Measurements from ENCODE around the gene GPRIN2. TPM values are rescaled to one million over a fixed set of nuclear protein-coding genes. Genes with fewer than 3 reads are reported as not detected.
"Not testable (repeated sequence)": the region's sequence is repeated elsewhere in the genome, so short reads cannot be mapped to it uniquely, and the experiment has no call there.

GPRIN2 gene
- total and polyA plus RNA-seq, 4 experiments from 2014 or later = not detected

- intact Hi-C loops (cut with micrococcal nuclease); H3K9me3 Mint-ChIP-seq; H3K36me3 Mint-ChIP-seq; H3K9me3 ChIP-seq (ENCODE audit: control insufficient read depth in 1 of 2, low read length in 2 of 2); H3K27ac Mint-ChIP-seq; H3K36me3 ChIP-seq (ENCODE audit: insufficient read depth, low read length); H3K4me3 ChIP-seq (ENCODE audit: low read length in 2 of 2); H3K4me1 ChIP-seq (ENCODE audit: insufficient read depth, low read length); DNase-seq; H3K27me3 Mint-ChIP-seq; POLR2A ChIA-PET (ENCODE audit: partially characterized antibody); H3K4me3 Mint-ChIP-seq; H3K27ac ChIP-seq (ENCODE audit: low read depth, low read length); H3K27me3 ChIP-seq (ENCODE audit: insufficient read depth, low read length); CTCF ChIA-PET (ENCODE audit: partially characterized antibody); H3K4me1 Mint-ChIP-seq: not testable (repeated sequence)
Observed at GRCh38 chr10:46589589-46589988, 33.1 kb upstream of the GPRIN2 start.

GRCh38 chr10:46588221-46588620, 31.8 kb upstream of the GPRIN2 start:
- H3K36me3 Mint-ChIP-seq; POLR2A ChIA-PET (ENCODE audit: partially characterized antibody); H3K36me3 ChIP-seq (ENCODE audit: insufficient read depth, low read length); intact Hi-C loops (cut with micrococcal nuclease); H3K4me1 ChIP-seq (ENCODE audit: insufficient read depth, low read length); H3K27ac Mint-ChIP-seq; H3K4me1 Mint-ChIP-seq; CTCF ChIA-PET (ENCODE audit: partially characterized antibody); H3K4me3 Mint-ChIP-seq; H3K4me3 ChIP-seq (ENCODE audit: low read length in 2 of 2); H3K9me3 ChIP-seq (ENCODE audit: control insufficient read depth in 1 of 2, low read length in 2 of 2); H3K27me3 Mint-ChIP-seq; H3K9me3 Mint-ChIP-seq; H3K27me3 ChIP-seq (ENCODE audit: insufficient read depth, low read length); DNase-seq; H3K27ac ChIP-seq (ENCODE audit: low read depth, low read length): not testable (repeated sequence)

GRCh38 chr10:46587546-46587945, 31.1 kb upstream of the GPRIN2 start:
- H3K9me3 ChIP-seq (ENCODE audit: control insufficient read depth in 1 of 2, low read length in 2 of 2); H3K4me1 Mint-ChIP-seq; intact Hi-C loops (cut with micrococcal nuclease); POLR2A ChIA-PET (ENCODE audit: partially characterized antibody); H3K4me3 ChIP-seq (ENCODE audit: low read length in 2 of 2); DNase-seq; H3K36me3 Mint-ChIP-seq; H3K27me3 Mint-ChIP-seq; H3K27me3 ChIP-seq (ENCODE audit: insufficient read depth, low read length); H3K27ac Mint-ChIP-seq; CTCF ChIA-PET (ENCODE audit: partially characterized antibody); H3K4me1 ChIP-seq (ENCODE audit: insufficient read depth, low read length); H3K9me3 Mint-ChIP-seq; H3K27ac ChIP-seq (ENCODE audit: low read depth, low read length); H3K4me3 Mint-ChIP-seq; H3K36me3 ChIP-seq (ENCODE audit: insufficient read depth, low read length): not testable (repeated sequence)

GRCh38 chr10:46585246-46585645, 28.8 kb upstream of the GPRIN2 start:
- H3K9me3 ChIP-seq (ENCODE audit: control insufficient read depth in 1 of 2, low read length in 2 of 2); H3K4me3 ChIP-seq (ENCODE audit: low read length in 2 of 2); H3K27ac ChIP-seq (ENCODE audit: low read depth, low read length); H3K36me3 Mint-ChIP-seq; H3K27me3 Mint-ChIP-seq; H3K4me1 Mint-ChIP-seq; H3K4me3 Mint-ChIP-seq; H3K27ac Mint-ChIP-seq; CTCF ChIA-PET (ENCODE audit: partially characterized antibody); H3K36me3 ChIP-seq (ENCODE audit: insufficient read depth, low read length); H3K4me1 ChIP-seq (ENCODE audit: insufficient read depth, low read length); DNase-seq; intact Hi-C loops (cut with micrococcal nuclease); H3K9me3 Mint-ChIP-seq; H3K27me3 ChIP-seq (ENCODE audit: insufficient read depth, low read length); POLR2A ChIA-PET (ENCODE audit: partially characterized antibody): not testable (repeated sequence)

GRCh38 chr10:46584196-46584595, 27.7 kb upstream of the GPRIN2 start:
- POLR2A ChIA-PET (ENCODE audit: partially characterized antibody); H3K4me3 ChIP-seq (ENCODE audit: low read length in 2 of 2); H3K9me3 ChIP-seq (ENCODE audit: control insufficient read depth in 1 of 2, low read length in 2 of 2); H3K36me3 Mint-ChIP-seq; H3K4me3 Mint-ChIP-seq; H3K36me3 ChIP-seq (ENCODE audit: insufficient read depth, low read length); H3K27ac ChIP-seq (ENCODE audit: low read depth, low read length); CTCF ChIA-PET (ENCODE audit: partially characterized antibody); H3K27me3 ChIP-seq (ENCODE audit: insufficient read depth, low read length); H3K27me3 Mint-ChIP-seq; H3K9me3 Mint-ChIP-seq; H3K4me1 Mint-ChIP-seq; H3K27ac Mint-ChIP-seq; intact Hi-C loops (cut with micrococcal nuclease); DNase-seq; H3K4me1 ChIP-seq (ENCODE audit: insufficient read depth, low read length): not testable (repeated sequence)

GRCh38 chr10:46582568-46582967, 26.1 kb upstream of the GPRIN2 start:
- H3K4me3 ChIP-seq (ENCODE audit: low read length in 2 of 2); DNase-seq; H3K27ac ChIP-seq (ENCODE audit: low read depth, low read length); H3K27me3 ChIP-seq (ENCODE audit: insufficient read depth, low read length); H3K36me3 ChIP-seq (ENCODE audit: insufficient read depth, low read length); H3K4me3 Mint-ChIP-seq; H3K36me3 Mint-ChIP-seq; H3K9me3 ChIP-seq (ENCODE audit: control insufficient read depth in 1 of 2, low read length in 2 of 2); intact Hi-C loops (cut with micrococcal nuclease); H3K9me3 Mint-ChIP-seq; H3K27me3 Mint-ChIP-seq; CTCF ChIA-PET (ENCODE audit: partially characterized antibody); H3K4me1 ChIP-seq (ENCODE audit: insufficient read depth, low read length); POLR2A ChIA-PET (ENCODE audit: partially characterized antibody); H3K27ac Mint-ChIP-seq; H3K4me1 Mint-ChIP-seq: not testable (repeated sequence)

- H3K4me1 ChIP-seq (ENCODE audit: insufficient read depth, low read length); H3K36me3 ChIP-seq (ENCODE audit: insufficient read depth, low read length); H3K36me3 Mint-ChIP-seq; CTCF ChIA-PET (ENCODE audit: partially characterized antibody); H3K27me3 Mint-ChIP-seq; H3K27ac Mint-ChIP-seq; POLR2A ChIA-PET (ENCODE audit: partially characterized antibody); H3K4me3 Mint-ChIP-seq; H3K9me3 ChIP-seq (ENCODE audit: control insufficient read depth in 1 of 2, low read length in 2 of 2); H3K4me1 Mint-ChIP-seq; H3K27ac ChIP-seq (ENCODE audit: low read depth, low read length); DNase-seq; H3K9me3 Mint-ChIP-seq; H3K27me3 ChIP-seq (ENCODE audit: insufficient read depth, low read length); intact Hi-C loops (cut with micrococcal nuclease); H3K4me3 ChIP-seq (ENCODE audit: low read length in 2 of 2): not testable (repeated sequence)
Observed at GRCh38 chr10:46581997-46582396, 25.5 kb upstream of the GPRIN2 start.

GRCh38 chr10:46579378-46579777, 22.9 kb upstream of the GPRIN2 start:
- H3K27me3 Mint-ChIP-seq = not testable (repeated sequence)

More at GRCh38 chr10:46579378-46579777, 22.9 kb upstream of the GPRIN2 start:
- H3K36me3 Mint-ChIP-seq; H3K4me3 Mint-ChIP-seq; POLR2A ChIA-PET (ENCODE audit: partially characterized antibody); DNase-seq; H3K4me1 Mint-ChIP-seq; intact Hi-C loops (cut with micrococcal nuclease); H3K27ac ChIP-seq (ENCODE audit: low read depth, low read length); CTCF ChIA-PET (ENCODE audit: partially characterized antibody); H3K9me3 ChIP-seq (ENCODE audit: control insufficient read depth in 1 of 2, low read length in 2 of 2); H3K4me1 ChIP-seq (ENCODE audit: insufficient read depth, low read length); H3K36me3 ChIP-seq (ENCODE audit: insufficient read depth, low read length); H3K27me3 ChIP-seq (ENCODE audit: insufficient read depth, low read length); H3K9me3 Mint-ChIP-seq; H3K4me3 ChIP-seq (ENCODE audit: low read length in 2 of 2); H3K27ac Mint-ChIP-seq: not testable (repeated sequence)

All from CD4-positive, alpha-beta memory T cell (primary cell).